NCI-H1694 treated with DMSO at 0.1 percent for 48 hours (cell line): ENCODE measurements around the gene SRBD1.
A peak's percentile ranks its signal among the peaks of the same experiment; 100 is the strongest.

ENCODE experiments used
- DNase-seq: peaks from one replicate; lab custom pipeline; 2025; lab: John Stamatoyannopoulos, UW

The SRBD1 gene

GRCh38 chr2:45611020-45611859, at the start of gene SRBD1:
TSS of gene SRBD1 (minus strand) at chr2:45611267. CDS start at chr2:45605441, 5,826 bp downstream.
- DNase-seq = peak; percentile 90

- no peak for DNase-seq
These were observed 43.2 kb upstream of the SRBD1 start for GRCh38 chr2:45654250-45654649.

GRCh38 chr2:45653122-45653913, 42.3 kb upstream of the SRBD1 start:
- DNase-seq = no peak

GRCh38 chr2:45652090-45653031, 41.3 kb upstream of the SRBD1 start:
- DNase-seq = peak; percentile 33

- DNase-seq = no peak
These were observed 40.5 kb upstream of the SRBD1 start, which contains the start of gene PRKCE for GRCh38 chr2:45651415-45652089. TSS of gene PRKCE (plus strand) at chr2:45651675.

GRCh38 chr2:45650851-45651414, 39.9 kb upstream of the SRBD1 start:
- peak; percentile 74 for DNase-seq

GRCh38 chr2:45649858-45650811, 39.1 kb upstream of the SRBD1 start:
- DNase-seq = no peak

GRCh38 chr2:45649462-45649857, 38.4 kb upstream of the SRBD1 start:
- no peak for DNase-seq

- no peak for DNase-seq
These were observed 37.6 kb upstream of the SRBD1 start for GRCh38 chr2:45648636-45649035.

GRCh38 chr2:45647986-45648520, 37.0 kb upstream of the SRBD1 start:
- DNase-seq = no peak

- DNase-seq = no peak
These were observed 36.3 kb upstream of the SRBD1 start for GRCh38 chr2:45647356-45647755.

- DNase-seq = no peak
These were observed 35.2 kb upstream of the SRBD1 start for GRCh38 chr2:45646289-45646688.

- peak; percentile 59 for DNase-seq
These were observed 32.8 kb upstream of the SRBD1 start for GRCh38 chr2:45643543-45644542.

GRCh38 chr2:45643095-45643494, 32.0 kb upstream of the SRBD1 start:
- no peak for DNase-seq

GRCh38 chr2:45640576-45640975, 29.5 kb upstream of the SRBD1 start:
- no peak for DNase-seq

- DNase-seq = no peak
These were observed 26.4 kb upstream of the SRBD1 start for GRCh38 chr2:45637440-45637839.

GRCh38 chr2:45636008-45636407, 24.9 kb upstream of the SRBD1 start:
- no peak for DNase-seq

GRCh38 chr2:45634223-45634622, 23.2 kb upstream of the SRBD1 start:
- DNase-seq = no peak
